Stimulated activated CD4-positive, alpha-beta T cell treated with anti-CD3 and anti-CD28 coated beads, Interleukin-1b, Interleukin-23, amount 100 ng/mL, for 4 hours (primary cell): ENCODE data around the gene PPP2R3A.
"Not testable (repeated sequence)": the region's sequence is repeated elsewhere in the genome, so short reads cannot be mapped to it uniquely, and the experiment has no call there.

ENCODE experiments used
- DNase-seq, 2 donors: peaks; one replicate each; pipeline ENCODE4 v3.0.0-alpha.2; 2020; ENCODE audit warnings: low read depth in 2 of 2

Gene PPP2R3A

GRCh38 chr3:136149667-136150066, 184.1 kb downstream of the PPP2R3A start:
- no peak for DNase-seq

- DNase-seq = no peak
These were observed 185.7 kb downstream of the PPP2R3A start for GRCh38 chr3:136151219-136151618.

- no peak for DNase-seq
These were observed 186.8 kb downstream of the PPP2R3A start for GRCh38 chr3:136152176-136152843.

GRCh38 chr3:136152963-136153362, 187.4 kb downstream of the PPP2R3A start:
- no peak for DNase-seq

- no peak for DNase-seq
These were observed 196.0 kb downstream of the PPP2R3A start for GRCh38 chr3:136161516-136161915.

GRCh38 chr3:136162322-136162721, 196.8 kb downstream of the PPP2R3A start:
- DNase-seq = no peak

GRCh38 chr3:136163607-136164006, 198.1 kb downstream of the PPP2R3A start:
- DNase-seq = not testable (repeated sequence)

- DNase-seq = no peak
These were observed 201.0 kb downstream of the PPP2R3A start for GRCh38 chr3:136166507-136166906.

GRCh38 chr3:136168236-136168635, 202.7 kb downstream of the PPP2R3A start:
- not testable (repeated sequence) for DNase-seq

GRCh38 chr3:136171097-136171542, 205.6 kb downstream of the PPP2R3A start:
- no peak for DNase-seq

- DNase-seq = no peak
These were observed 208.5 kb downstream of the PPP2R3A start for GRCh38 chr3:136173939-136174490.

- DNase-seq = no peak
These were observed 212.3 kb downstream of the PPP2R3A start for GRCh38 chr3:136177876-136178275.

GRCh38 chr3:136181741-136182140, 216.2 kb downstream of the PPP2R3A start:
- no peak for DNase-seq

- no peak for DNase-seq
These were observed 219.2 kb downstream of the PPP2R3A start for GRCh38 chr3:136184703-136185102.

- no peak for DNase-seq
These were observed 220.8 kb downstream of the PPP2R3A start for GRCh38 chr3:136186344-136186743.

GRCh38 chr3:136186846-136187245, 221.3 kb downstream of the PPP2R3A start:
- no peak for DNase-seq

- no peak for DNase-seq
These were observed 222.3 kb downstream of the PPP2R3A start for GRCh38 chr3:136187868-136188267.

GRCh38 chr3:136189043-136189442, 223.5 kb downstream of the PPP2R3A start:
- DNase-seq = no peak

- no peak for DNase-seq
These were observed 224.5 kb downstream of the PPP2R3A start for GRCh38 chr3:136189859-136190617.

GRCh38 chr3:136192195-136192594, 226.7 kb downstream of the PPP2R3A start:
- DNase-seq = not testable (repeated sequence)

GRCh38 chr3:136192831-136193230, 227.3 kb downstream of the PPP2R3A start:
- no peak for DNase-seq

GRCh38 chr3:136193278-136194054, 227.9 kb downstream of the PPP2R3A start:
- DNase-seq = no peak
